GM06990 (cell line): Measurements from ENCODE around the gene PSTK.

Experiments
- DNase-seq: peaks from one replicate; pipeline ENCODE4 v3.0.0-alpha.2; 2011; ENCODE audit not compliant: insufficient read length; ENCODE audit errors: extremely low read depth
- H3K27me3 ChIP-seq: replicated peaks from 2 replicates; pipeline ENCODE4 v1.6.0; 2011; ENCODE audit warnings: low read length; ENCODE audit not compliant: control insufficient read depth, insufficient read depth
- H3K36me3 ChIP-seq: 2 replicates; pipeline ENCODE4 v1.5.1; 2011; ENCODE audit warnings: low read length; ENCODE audit not compliant: control insufficient read depth, insufficient read depth
- H3K4me3 ChIP-seq: replicated peaks from 2 replicates; pipeline ENCODE4 v1.5.1; 2011; ENCODE audit warnings: low read depth, mild to moderate bottlenecking, control low read depth, low read length
- TF ChIP-seq, protein P1 (sequence below): IDR thresholded peaks from 2 replicates; pipeline ENCODE4 v1.5.1; 2011; ENCODE audit warnings: low read length, control low read depth, mild to moderate bottlenecking, inconsistent platforms; ENCODE audit not compliant: insufficient read depth, poor library complexity, severe bottlenecking

Gene PSTK

DNA sequence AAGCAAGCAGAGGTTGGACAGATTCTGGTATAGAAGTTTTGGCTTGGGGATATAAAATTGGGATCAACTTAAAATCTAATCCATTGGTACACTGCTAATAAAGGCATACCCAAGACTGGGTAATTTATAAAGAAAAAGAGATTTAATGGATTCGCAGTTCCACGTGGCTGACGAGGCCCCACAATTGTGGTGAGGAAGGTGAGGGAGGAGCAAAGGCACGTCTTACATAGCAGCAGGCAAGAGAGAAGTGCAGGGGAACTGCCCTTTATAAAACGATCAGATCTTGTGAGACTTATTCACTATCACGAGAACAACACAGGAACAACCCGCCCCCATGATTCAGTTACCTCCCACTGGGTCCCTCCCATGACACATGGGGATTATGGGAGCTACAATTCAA is 38.3 kb downstream of the PSTK start:
- H3K27me3 ChIP-seq: no peaks in the 10 kb centered on the region
- H3K36me3 ChIP-seq: no peaks in the 10 kb centered on the region
- H3K4me3 ChIP-seq: no peak overlapping the region
- TF ChIP-seq, protein P1, sequence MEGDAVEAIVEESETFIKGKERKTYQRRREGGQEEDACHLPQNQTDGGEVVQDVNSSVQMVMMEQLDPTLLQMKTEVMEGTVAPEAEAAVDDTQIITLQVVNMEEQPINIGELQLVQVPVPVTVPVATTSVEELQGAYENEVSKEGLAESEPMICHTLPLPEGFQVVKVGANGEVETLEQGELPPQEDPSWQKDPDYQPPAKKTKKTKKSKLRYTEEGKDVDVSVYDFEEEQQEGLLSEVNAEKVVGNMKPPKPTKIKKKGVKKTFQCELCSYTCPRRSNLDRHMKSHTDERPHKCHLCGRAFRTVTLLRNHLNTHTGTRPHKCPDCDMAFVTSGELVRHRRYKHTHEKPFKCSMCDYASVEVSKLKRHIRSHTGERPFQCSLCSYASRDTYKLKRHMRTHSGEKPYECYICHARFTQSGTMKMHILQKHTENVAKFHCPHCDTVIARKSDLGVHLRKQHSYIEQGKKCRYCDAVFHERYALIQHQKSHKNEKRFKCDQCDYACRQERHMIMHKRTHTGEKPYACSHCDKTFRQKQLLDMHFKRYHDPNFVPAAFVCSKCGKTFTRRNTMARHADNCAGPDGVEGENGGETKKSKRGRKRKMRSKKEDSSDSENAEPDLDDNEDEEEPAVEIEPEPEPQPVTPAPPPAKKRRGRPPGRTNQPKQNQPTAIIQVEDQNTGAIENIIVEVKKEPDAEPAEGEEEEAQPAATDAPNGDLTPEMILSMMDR: no peak
- no peak for DNase-seq

DNA sequence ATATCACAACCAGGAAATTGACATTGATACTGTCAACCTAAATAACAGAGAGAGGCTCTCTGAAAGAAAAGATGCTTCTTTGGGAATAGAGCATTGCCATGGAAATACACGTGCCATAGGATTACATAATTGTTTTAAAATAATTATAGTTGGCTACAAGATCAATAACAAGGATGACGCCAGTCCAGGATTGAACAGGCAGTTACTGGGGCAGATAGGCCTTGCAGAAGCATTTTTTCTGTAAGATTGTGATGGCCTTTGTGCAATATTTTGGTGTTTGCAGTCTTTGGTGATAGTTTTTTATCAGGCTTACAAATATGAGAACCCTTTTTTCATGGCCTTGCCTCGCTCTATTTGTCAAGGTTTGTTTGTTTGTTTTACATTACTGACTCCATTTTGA is 39.1 kb downstream of the PSTK start:
- DNase-seq: no peak
- H3K36me3 ChIP-seq: no peaks in the 10 kb centered on the region
- no peaks in the 10 kb centered on the region for H3K27me3 ChIP-seq
- TF ChIP-seq, protein P1: no peak
- no peak overlapping the region for H3K4me3 ChIP-seq

DNA sequence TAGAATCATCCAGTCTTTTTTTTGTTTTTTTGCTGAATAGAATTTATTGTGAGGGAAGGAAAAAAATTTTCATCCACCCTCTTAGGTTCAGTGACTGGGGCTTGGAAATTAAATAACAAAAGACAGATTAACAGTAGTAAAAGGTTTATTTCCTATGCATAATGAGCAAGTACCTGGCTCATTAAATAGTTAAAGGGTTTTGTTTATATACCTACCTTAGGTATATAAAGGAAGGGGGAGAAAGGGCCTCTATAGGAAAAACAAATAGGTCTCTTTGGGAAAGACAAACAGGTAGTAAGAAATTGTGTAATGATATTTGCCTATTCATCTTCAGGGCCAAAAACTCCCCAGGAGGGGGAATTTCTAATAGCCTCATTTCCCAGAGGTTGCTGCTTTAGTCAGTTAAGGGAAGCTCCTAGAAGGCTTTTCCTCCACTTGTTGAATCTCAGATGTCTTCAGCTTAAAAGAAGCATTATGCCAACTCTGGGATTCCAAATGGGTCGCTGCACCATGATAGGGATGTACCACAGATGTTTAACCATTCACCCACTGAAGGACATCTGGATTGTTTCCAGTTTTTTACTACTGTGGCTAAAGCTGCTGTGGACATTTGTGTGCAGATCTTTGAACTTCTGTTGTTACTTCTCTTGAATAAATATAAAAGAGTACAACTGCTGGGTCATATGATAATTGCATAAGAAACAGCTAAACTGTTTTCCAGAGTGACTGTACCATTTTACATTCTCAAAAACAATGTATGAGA is 39.9 kb downstream of the PSTK start:
- Histone ChIP-seq H3K4me3 (no peak overlapping the region), H3K27me3 (no peaks in the 10 kb centered on the region), H3K36me3 (no peaks in the 10 kb centered on the region)
- no peak for DNase-seq
- TF ChIP-seq, protein P1: no peak

DNA sequence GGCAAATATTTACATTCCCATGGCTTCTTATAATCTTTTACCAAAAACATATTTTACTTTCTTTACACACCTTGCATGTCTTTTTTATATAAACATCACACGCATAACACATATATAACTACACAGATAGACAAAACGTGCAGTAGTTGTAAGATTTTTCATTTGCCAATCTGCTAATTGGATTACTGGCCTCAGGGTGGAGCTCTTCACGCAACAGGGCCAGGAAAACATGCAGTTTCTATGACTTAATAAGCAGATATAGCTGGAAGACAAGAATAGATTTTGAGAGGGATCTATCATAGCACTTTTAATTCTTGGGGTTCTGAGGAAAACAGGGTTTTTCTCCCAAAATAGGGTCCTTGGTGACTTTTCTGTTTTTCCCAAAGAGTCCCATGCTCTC is 41.3 kb downstream of the PSTK start:
- DNase-seq: no peak
- H3K4me3 ChIP-seq: no peak overlapping the region
- no peaks in the 10 kb centered on the region for H3K27me3 ChIP-seq
- TF ChIP-seq, protein P1: peak; percentile 57
- H3K36me3 ChIP-seq: no peaks in the 10 kb centered on the region

DNA sequence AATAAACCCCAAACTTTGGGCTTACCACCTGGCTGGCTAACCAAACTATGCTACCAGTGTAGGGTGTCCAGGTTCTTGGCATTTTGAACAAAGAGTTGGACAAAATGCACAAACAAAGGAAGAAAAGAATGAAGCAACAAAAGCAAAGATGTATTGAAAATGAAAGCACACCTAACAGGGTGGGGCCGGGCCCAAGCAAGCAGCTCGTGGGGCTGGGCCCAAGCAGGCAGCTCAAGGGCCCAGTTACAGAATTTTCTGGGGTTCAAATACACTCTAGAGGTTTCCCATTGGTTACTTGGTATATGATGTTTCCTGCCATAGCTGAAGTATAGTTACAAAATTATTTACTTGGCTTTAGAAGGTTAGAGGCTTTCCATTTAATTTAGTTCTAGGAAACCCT is 44.3 kb downstream of the PSTK start:
- TF ChIP-seq, protein P1: no peak
- no peak for DNase-seq

DNA sequence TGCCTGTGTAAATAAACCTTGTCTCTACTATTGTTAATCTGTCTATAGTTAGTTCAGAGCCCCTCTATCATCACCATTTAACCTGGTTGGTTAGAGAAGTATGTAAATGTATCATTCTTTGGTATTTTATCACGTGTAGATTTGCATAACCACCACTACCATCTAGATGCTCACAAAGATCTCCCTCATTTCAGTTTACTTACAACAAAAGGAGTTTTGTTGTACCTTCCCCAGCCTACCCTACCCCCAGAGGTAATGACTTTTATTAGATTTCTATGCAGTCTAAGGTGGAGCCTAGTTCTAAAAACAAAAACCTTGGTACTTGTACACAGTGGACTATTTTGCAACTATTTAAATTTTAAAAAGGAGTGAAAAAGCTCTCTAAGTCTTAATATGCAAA is 46.1 kb downstream of the PSTK start:
- no peaks in the 10 kb centered on the region for H3K36me3 ChIP-seq
- no peak for DNase-seq
- no peaks in the 10 kb centered on the region for H3K27me3 ChIP-seq
- no peak overlapping the region for H3K4me3 ChIP-seq
- TF ChIP-seq, protein P1: no peak

More for the DNA sequence above, 44.3 kb downstream of the PSTK start:
- Histone ChIP-seq H3K4me3 (no peak overlapping the region), H3K36me3 (no peaks in the 10 kb centered on the region), H3K27me3 (no peaks in the 10 kb centered on the region)
